Measurements from ENCODE around the gene CFAP221.

DNA sequence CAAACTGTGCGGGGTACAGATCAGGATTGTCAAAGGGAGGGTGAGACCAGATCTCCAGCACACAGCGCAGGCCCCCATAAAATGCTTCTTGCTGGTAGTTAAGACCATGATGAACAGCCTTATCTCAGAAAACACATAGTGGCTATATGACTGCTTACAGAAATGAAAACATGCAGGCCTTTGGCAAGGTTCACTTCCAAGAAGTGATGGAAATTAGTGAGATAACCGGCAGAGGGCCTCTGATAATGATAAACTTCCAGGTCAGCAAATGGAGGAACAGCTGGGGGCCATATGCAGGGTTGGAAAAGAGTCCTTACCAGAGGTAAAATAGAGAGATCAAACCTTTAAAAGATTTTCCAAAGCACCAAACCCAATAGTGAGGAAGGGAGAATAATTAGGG is 46.6 kb downstream of the CFAP221 start:
- TF ChIP-seq CTCF (conservative IDR thresholded peaks at IDR 0.05) (no peak), ZFX (IDR thresholded peaks at IDR 0.05) (no peak)

Data from C4-2B (cell line).